ENCODE measurements around the gene ABCA5. TPM values are rescaled to one million over a fixed set of nuclear protein-coding genes. Genes with fewer than 3 reads are reported as not detected.
A peak's percentile ranks its signal among the peaks of the same experiment; 100 is the strongest.

Gene ABCA5
- total RNA-seq, 2 donors from 2014 or later = 2.7 to 2.8 TPM

- no CpG with 5 or more reads among the region's 1 CpG for WGBS, 2 experiments (ENCODE audit: insufficient coverage in 1 of 2, insufficient read length in 1 of 2)
- Mint-ChIP-seq H3K4me1 (no peaks in the 10 kb centered on the region), H3K4me3 (no peak overlapping the region), H3K36me3 (ENCODE audit: low read depth) (no peaks in the 10 kb centered on the region), H3K27ac (no peak overlapping the region), H3K27me3 (ENCODE audit: insufficient read depth) (no peaks in the 10 kb centered on the region), H3K9me3 (peaks cover 9% of the 10 kb centered on the region)
- Histone ChIP-seq H3K27ac (ENCODE audit: low read depth, low read length) (no peak overlapping the region), H3K4me1 (ENCODE audit: control insufficient read depth, insufficient read depth, low read length) (no peaks in the 10 kb centered on the region), H3K27me3 (ENCODE audit: control insufficient read depth, insufficient read depth, low read length, poor library complexity, severe bottlenecking) (no peaks in the 10 kb centered on the region), H3K36me3 (ENCODE audit: control insufficient read depth, insufficient read depth, low read length) (no peaks in the 10 kb centered on the region), H3K4me3 (ENCODE audit: low read length) (no peak overlapping the region), H3K9ac (ENCODE audit: extremely low read depth, low read length, poor library complexity, severe bottlenecking) (no peak overlapping the region), H3K9me3 (ENCODE audit: control insufficient read depth, low read length) (no peaks in the 10 kb centered on the region)
- DNase-seq = no peak
- no peak for TF ChIP-seq CTCF (conservative IDR thresholded peaks at IDR 0.05)
Observed at GRCh38 chr17:69336996-69337395, 10.1 kb upstream of the ABCA5 start.

- Mint-ChIP-seq H3K4me1 (no peaks in the 10 kb centered on the region), H3K27me3 (ENCODE audit: insufficient read depth) (no peaks in the 10 kb centered on the region), H3K27ac (no peak overlapping the region), H3K4me3 (no peak overlapping the region), H3K36me3 (ENCODE audit: low read depth) (no peaks in the 10 kb centered on the region), H3K9me3 (peaks cover 9% of the 10 kb centered on the region)
- TF ChIP-seq CTCF (conservative IDR thresholded peaks at IDR 0.05) = peak; percentile 37
- DNase-seq = no peak
- Histone ChIP-seq H3K27me3 (ENCODE audit: control insufficient read depth, insufficient read depth, low read length, poor library complexity, severe bottlenecking) (no peaks in the 10 kb centered on the region), H3K4me1 (ENCODE audit: control insufficient read depth, insufficient read depth, low read length) (no peaks in the 10 kb centered on the region), H3K27ac (ENCODE audit: low read depth, low read length) (no peak overlapping the region), H3K9ac (ENCODE audit: extremely low read depth, low read length, poor library complexity, severe bottlenecking) (no peak overlapping the region), H3K9me3 (ENCODE audit: control insufficient read depth, low read length) (no peaks in the 10 kb centered on the region), H3K36me3 (ENCODE audit: control insufficient read depth, insufficient read depth, low read length) (no peaks in the 10 kb centered on the region), H3K4me3 (ENCODE audit: low read length) (no peak overlapping the region)
Observed at GRCh38 chr17:69336580-69336979, 9.6 kb upstream of the ABCA5 start.

- Mint-ChIP-seq H3K36me3 (ENCODE audit: low read depth) (no peaks in the 10 kb centered on the region), H3K4me3 (no peak overlapping the region), H3K27ac (no peak overlapping the region), H3K27me3 (ENCODE audit: insufficient read depth) (no peaks in the 10 kb centered on the region), H3K4me1 (no peaks in the 10 kb centered on the region), H3K9me3 (peaks cover 9% of the 10 kb centered on the region)
- peak; percentile 77 for TF ChIP-seq CTCF (conservative IDR thresholded peaks at IDR 0.05)
- Histone ChIP-seq H3K4me3 (ENCODE audit: low read length) (no peak overlapping the region), H3K9ac (ENCODE audit: extremely low read depth, low read length, poor library complexity, severe bottlenecking) (no peak overlapping the region), H3K27me3 (ENCODE audit: control insufficient read depth, insufficient read depth, low read length, poor library complexity, severe bottlenecking) (no peaks in the 10 kb centered on the region), H3K4me1 (ENCODE audit: control insufficient read depth, insufficient read depth, low read length) (no peaks in the 10 kb centered on the region), H3K27ac (ENCODE audit: low read depth, low read length) (no peak overlapping the region), H3K36me3 (ENCODE audit: control insufficient read depth, insufficient read depth, low read length) (no peaks in the 10 kb centered on the region), H3K9me3 (ENCODE audit: control insufficient read depth, low read length) (no peaks in the 10 kb centered on the region)
- no peak for DNase-seq
- WGBS, 2 experiments (ENCODE audit: insufficient coverage in 1 of 2, insufficient read length in 1 of 2) = 65% methylated on average over 2 of the region's 2 CpGs; no CpG with 5 or more reads in 1 of the 2 experiments
Observed at GRCh38 chr17:69335058-69335457, 8.1 kb upstream of the ABCA5 start.

Data from endodermal cell (in vitro differentiated cells).